ENCODE results near the gene GDF3.

GRCh38 chr12:7645395-7646177, 50.0 kb downstream of the GDF3 start:
- TF ChIP-seq, protein P1, sequence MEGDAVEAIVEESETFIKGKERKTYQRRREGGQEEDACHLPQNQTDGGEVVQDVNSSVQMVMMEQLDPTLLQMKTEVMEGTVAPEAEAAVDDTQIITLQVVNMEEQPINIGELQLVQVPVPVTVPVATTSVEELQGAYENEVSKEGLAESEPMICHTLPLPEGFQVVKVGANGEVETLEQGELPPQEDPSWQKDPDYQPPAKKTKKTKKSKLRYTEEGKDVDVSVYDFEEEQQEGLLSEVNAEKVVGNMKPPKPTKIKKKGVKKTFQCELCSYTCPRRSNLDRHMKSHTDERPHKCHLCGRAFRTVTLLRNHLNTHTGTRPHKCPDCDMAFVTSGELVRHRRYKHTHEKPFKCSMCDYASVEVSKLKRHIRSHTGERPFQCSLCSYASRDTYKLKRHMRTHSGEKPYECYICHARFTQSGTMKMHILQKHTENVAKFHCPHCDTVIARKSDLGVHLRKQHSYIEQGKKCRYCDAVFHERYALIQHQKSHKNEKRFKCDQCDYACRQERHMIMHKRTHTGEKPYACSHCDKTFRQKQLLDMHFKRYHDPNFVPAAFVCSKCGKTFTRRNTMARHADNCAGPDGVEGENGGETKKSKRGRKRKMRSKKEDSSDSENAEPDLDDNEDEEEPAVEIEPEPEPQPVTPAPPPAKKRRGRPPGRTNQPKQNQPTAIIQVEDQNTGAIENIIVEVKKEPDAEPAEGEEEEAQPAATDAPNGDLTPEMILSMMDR (conservative IDR thresholded peaks at IDR 0.05 in 1 of 2, IDR thresholded peaks at IDR 0.05 in 1 of 2; ENCODE audit: extremely low read depth in 1 of 2, insufficient read depth in 1 of 2, low read depth in 1 of 2, low read length in 2 of 2) = peak; percentile 75 to 84
- TF ChIP-seq EZH2 (IDR thresholded peaks at IDR 0.05; ENCODE audit: borderline replicate concordance, low read length) = no peak
